NCI-H524 treated with DMSO at 0.1 percent for 48 hours (cell line): ENCODE results near the gene PRR23E.

ENCODE experiments used
- DNase-seq: peaks from one replicate; lab custom pipeline; 2025; lab: John Stamatoyannopoulos, UW

Gene PRR23E

GRCh38 chr3:127164615-127165014 lies 28.3 kb upstream of the PRR23E start:
- no peak for DNase-seq

GRCh38 chr3:127165036-127165435 lies 27.9 kb upstream of the PRR23E start:
- no peak for DNase-seq

DNA sequence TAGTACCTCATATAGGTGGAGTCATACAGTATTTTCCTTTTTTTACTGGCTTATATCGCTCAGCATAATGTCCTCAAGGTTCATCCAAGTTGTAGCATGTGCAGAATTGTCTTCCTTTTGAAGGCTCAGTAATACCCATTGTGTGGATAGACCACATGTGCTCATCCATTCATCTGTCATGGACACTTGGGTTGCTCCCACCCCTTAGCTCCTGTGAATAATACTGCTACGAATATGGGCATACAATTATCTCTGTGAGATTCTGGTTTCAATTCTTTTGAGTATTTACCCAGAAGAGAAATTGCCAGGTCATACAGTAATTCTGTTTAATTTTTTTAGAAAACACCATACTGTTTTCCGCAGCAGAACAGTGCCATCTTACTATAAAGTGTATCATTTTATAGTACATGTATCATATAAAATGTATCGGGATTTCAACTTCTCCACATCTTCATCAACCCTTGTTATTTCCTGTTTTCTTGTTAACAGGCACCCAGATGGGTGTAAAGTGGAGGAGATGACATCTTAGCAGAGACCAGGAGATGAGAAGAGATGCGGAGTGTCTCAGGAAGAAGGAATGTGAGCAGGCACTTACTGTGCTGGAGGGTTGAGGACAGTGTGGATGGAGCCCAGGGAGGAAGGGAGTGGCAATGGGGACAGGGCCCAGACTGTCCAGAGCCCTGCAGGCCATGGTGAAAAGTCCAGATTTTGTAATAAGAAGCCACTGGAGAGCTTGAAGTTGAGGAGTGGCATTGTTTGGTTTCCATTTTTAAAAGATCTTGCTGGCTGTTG lies 27.0 kb upstream of the PRR23E start:
- DNase-seq: no peak

- DNase-seq: no peak
Observed at GRCh38 chr3:127166501-127167065, 26.3 kb upstream of the PRR23E start.

DNA sequence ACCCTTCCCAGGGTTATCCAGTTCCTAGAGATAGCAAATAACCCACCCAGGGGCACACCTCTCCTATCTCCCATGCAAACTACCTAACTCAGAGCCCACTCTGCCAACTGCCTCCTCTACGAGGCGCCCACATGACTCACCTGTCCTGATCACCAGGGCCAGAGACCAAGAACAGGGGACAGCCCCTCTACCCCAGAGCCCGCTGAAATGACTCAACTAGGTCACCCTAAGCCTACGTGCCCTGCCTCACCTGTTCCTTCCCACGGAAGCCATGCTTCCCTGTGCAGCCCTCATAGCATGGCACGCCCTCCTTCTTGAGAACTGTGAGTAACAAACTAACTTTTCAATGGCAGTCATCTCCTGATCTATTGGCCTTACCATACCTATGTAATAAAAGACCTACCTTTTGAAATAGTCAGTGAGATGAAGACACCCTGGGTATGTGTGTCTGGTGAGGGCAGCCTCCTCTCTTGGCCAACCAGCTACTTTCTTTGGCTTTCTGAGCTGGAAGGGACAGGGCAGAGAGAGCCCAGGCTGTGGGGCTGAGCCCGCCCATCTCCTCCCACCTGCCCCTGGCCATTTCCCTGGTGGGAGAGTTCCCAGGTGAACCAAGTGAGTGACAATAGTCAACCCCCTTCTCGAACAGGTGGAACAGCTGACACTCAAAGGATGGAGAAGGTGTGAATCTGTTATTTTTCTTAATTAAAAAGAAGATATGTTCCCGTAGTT lies 25.5 kb upstream of the PRR23E start:
- no peak for DNase-seq

- no peak for DNase-seq
Observed at GRCh38 chr3:127168271-127168670, 24.7 kb upstream of the PRR23E start.

- DNase-seq: no peak
Observed at GRCh38 chr3:127170814-127171213, 22.1 kb upstream of the PRR23E start.

- DNase-seq: no peak
Observed at GRCh38 chr3:127171320-127171719, 21.6 kb upstream of the PRR23E start.

GRCh38 chr3:127171721-127172120 lies 21.2 kb upstream of the PRR23E start:
- no peak for DNase-seq

- no peak for DNase-seq
Observed at GRCh38 chr3:127172211-127172610, 20.7 kb upstream of the PRR23E start.

DNA sequence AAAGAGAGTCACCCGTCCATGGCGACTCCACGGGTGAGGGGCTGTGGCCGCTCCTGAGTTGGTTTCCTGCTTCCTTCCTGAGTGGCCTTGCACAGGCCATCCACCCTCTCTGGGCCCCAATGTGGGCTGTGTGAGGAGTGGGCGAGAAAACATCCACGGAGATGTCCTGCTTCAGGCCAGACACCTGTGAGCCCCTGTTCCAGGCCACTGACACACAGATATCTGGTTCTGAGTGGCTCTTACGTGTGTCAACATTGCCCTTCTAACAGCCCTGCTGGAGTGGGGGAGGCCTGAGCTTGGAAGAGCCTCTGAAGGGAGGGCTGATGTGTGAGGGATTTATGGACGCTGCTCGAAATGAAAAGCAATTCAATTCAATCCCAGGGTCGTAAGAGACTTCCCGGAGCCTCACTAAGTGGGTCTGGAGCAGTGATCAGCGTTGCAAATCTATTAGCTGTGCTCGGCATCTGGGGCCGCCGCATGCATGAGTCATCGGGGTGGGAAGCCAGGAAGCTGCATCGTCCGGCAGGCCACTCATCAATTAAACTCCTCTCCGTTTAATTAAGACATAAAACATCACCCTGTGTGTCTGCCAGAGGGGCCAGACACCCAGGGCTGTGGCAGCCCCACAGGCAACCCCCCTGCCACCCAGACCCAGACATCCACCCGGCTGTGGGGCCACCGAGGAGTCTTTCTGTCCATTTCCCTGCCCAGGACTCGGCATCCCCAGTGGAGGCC lies 20.0 kb upstream of the PRR23E start:
- DNase-seq: no peak

DNA sequence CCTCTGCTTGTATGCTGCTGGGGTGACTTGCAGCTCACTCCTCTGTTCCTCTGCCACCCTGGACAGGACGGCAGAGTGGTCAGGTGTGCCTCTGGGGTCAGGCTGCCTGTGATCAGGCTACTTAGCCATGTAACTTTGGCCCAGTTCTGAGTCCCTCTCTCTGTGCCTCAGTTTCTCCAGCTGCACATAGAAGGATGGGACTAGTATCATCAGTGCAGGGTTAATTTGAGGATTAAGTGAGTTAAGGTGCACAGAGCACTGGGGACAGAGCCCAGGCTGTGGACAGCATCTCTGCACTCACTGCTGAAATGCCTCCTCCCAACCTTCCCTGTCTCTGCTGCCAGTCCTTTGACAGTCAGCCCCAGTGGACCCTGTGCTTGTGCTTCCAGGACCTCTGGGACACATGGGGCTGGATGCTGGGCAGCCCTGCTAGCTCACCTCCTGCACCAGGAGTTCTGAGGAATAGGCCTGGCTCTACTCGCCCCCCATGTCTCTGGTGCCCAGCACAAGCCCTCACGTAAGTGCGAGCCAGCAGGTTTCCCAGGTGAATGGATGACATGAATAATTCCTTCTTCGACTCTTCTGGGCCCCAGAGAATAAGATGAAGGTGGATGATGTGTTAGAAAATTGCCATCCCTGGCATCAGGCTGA lies 19.3 kb upstream of the PRR23E start:
- DNase-seq: no peak

GRCh38 chr3:127174284-127174683 lies 18.6 kb upstream of the PRR23E start:
- no peak for DNase-seq

- no peak for DNase-seq
Observed at GRCh38 chr3:127174715-127175140, 18.2 kb upstream of the PRR23E start.

GRCh38 chr3:127175272-127175671 lies 17.7 kb upstream of the PRR23E start:
- DNase-seq: no peak

GRCh38 chr3:127177226-127177625 lies 15.7 kb upstream of the PRR23E start:
- peak; percentile 14 for DNase-seq

GRCh38 chr3:127180859-127181258 lies 12.1 kb upstream of the PRR23E start:
- DNase-seq: no peak

DNA sequence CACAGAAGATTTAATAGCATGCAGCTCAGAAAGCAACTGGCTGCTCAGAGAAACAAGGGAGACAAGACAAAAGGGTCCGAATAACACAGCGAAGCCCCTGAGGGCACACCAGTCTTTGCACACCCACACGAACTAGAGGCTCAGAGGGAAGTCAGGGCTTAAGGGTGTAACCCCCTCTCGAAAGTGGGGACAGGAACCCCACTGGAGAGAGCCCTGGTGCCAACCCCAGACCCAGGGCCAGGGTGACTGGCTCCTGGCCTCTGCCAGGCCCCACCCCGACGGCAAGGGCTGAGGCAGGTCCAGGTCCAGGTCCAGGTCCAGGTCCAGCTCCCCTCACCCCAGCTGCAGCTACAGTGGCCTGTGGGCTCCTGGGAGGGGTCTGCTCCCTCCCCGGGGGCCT lies 10.5 kb upstream of the PRR23E start:
- DNase-seq: no peak

GRCh38 chr3:127182848-127183714 lies 9.8 kb upstream of the PRR23E start:
- DNase-seq: no peak

- no peak for DNase-seq
Observed at GRCh38 chr3:127183931-127184869, 8.7 kb upstream of the PRR23E start.
